Left colon (tissue), 2 donors: ENCODE measurements around the gene CHST15. TPM values are rescaled to one million over a fixed set of nuclear protein-coding genes. Genes with fewer than 3 reads are reported as not detected.
A peak's percentile ranks its signal among the peaks of the same experiment; 100 is the strongest.

ENCODE experiments used
- ATAC-seq: fragments of 200-7000 bp; cut with Tn5 transposase; one replicate; pipeline ENCODE4 v1.9.1; 2020; ENCODE audit warnings: mild to moderate bottlenecking, moderate library complexity
- DNase-seq, 2 donors: peaks; one replicate each; pipeline ENCODE4 v3.0.0-alpha.2; 2020
- intact Hi-C, 2 donors: fragments of 100-400 bp; cut with DNase I in 1 of 2; cut with micrococcal nuclease in 1 of 2; formaldehyde crosslinking; loops; one replicate each; pipeline versions ENCODE4 v1.11.2 to v1.14.0; 2022; cut with DNase I, micrococcal nuclease
- long read RNA-seq: library from polyadenylated mRNA; unstranded; transcript quantifications from one replicate; pipeline ENCODE4 v2.0.0, GENCODE V29; 2021
- total RNA-seq, 2 donors: library from RNA; stranded (reverse); fragmentation: NEBNext Ultra II Directional; extraction: Animal tissue kit (Norgen Biotek cat#: 25700); gene quantifications; one replicate each; pipeline ENCODE4 v1.2.1, GENCODE V29; 2021
- donor health status: DM: no; HTN: no; CAD: no.
- donor health status: DM: yes; HTN: yes; CAD: no.

Gene CHST15, protein sequence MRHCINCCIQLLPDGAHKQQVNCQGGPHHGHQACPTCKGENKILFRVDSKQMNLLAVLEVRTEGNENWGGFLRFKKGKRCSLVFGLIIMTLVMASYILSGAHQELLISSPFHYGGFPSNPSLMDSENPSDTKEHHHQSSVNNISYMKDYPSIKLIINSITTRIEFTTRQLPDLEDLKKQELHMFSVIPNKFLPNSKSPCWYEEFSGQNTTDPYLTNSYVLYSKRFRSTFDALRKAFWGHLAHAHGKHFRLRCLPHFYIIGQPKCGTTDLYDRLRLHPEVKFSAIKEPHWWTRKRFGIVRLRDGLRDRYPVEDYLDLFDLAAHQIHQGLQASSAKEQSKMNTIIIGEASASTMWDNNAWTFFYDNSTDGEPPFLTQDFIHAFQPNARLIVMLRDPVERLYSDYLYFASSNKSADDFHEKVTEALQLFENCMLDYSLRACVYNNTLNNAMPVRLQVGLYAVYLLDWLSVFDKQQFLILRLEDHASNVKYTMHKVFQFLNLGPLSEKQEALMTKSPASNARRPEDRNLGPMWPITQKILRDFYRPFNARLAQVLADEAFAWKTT
- total RNA-seq, result 10 to 100 TPM in 1 of 2 donors, 1 to 10 TPM in 1; 2.7 to 11.6 TPM
- long read RNA-seq, partial matches to known transcripts, result 2 of 6 reads
- long read RNA-seq, other reads (novel, unspliced or antisense), result 4 of 6 reads

GRCh38 chr10:124092860-124093773, at the start of gene CHST15:
Gene CHST15, minus strand, starts transcription at chr10:124093598. Its CDS starts 47,386 bp downstream, at chr10:124046212.
- ATAC-seq, result peak; percentile 48
- intact Hi-C loops, result loop anchor here in 1 of 2 donors (10.0 kb wide), 1 partner anchor 88 kb away; no protein-coding TSS in a partner anchor
- peak in 1 of 2 donors; percentile 42 for DNase-seq

DNA sequence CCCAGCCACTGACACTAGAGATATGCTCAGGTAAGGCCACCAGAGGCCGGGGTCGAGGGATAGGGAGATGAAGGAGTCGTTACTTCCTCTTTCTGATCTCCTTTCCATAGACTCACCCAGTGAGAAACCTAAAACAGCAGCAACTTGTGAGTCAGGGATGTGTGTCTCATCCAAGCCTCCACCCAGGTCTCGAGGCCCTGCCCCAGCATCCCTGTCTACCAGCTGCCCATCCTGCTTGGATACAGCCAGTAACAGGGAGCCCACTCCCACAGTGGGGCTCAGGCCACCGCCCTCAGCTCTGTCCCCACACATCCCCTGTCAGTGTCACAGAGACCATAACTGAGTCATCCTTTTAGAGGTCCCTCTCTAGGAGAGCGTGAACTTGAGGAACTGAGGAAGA, 49.6 kb upstream of the CHST15 start:
- ATAC-seq (no peak), DNase-seq (peak in 1 of 2 donors; percentile 4)
- intact Hi-C loops, result no loop called here

DNA sequence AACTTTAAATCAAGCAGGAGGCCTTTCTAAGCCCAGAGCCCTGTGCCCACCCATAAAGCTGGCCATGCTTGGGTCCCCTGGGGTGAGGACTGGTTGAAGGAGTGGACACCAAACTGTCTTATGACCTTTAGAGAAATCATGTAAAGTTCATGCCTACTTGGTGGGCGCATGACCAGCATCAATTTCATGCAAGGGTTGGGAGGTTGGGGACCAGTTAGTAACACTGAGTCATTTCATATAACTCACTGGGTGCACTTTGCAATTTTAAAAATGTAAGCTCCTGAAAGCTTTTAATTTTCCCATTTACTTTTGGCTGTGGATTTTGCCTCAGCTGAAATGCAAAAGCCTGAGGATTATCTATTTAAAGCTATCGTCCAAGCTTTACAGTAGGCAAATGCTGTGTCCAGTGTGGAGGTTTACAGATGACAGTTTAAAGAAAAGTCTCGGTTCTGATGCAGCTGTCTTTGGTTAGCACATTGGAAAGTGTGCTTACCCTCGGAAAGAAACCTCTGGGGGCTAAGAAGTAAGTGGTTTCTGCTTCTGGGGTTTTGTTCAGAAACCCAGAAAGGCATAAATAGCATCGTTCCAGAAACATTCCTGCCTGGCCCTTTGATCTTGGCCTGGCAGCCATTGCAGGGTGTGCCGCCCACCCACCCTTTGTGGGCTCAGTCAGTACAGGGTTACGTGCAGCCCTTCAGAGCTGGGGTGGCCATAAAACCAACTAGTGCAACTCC, 48.8 kb upstream of the CHST15 start:
- ATAC-seq (no peak), DNase-seq (peak in 1 of 2 donors; percentile 4)

GRCh38 chr10:124138883-124139348, 45.5 kb upstream of the CHST15 start:
- no peak for DNase-seq
- intact Hi-C loops, result no loop called here
- ATAC-seq, result no peak

More for the DNA sequence above, 48.8 kb upstream of the CHST15 start:
- intact Hi-C loops, result no loop called here

DNA sequence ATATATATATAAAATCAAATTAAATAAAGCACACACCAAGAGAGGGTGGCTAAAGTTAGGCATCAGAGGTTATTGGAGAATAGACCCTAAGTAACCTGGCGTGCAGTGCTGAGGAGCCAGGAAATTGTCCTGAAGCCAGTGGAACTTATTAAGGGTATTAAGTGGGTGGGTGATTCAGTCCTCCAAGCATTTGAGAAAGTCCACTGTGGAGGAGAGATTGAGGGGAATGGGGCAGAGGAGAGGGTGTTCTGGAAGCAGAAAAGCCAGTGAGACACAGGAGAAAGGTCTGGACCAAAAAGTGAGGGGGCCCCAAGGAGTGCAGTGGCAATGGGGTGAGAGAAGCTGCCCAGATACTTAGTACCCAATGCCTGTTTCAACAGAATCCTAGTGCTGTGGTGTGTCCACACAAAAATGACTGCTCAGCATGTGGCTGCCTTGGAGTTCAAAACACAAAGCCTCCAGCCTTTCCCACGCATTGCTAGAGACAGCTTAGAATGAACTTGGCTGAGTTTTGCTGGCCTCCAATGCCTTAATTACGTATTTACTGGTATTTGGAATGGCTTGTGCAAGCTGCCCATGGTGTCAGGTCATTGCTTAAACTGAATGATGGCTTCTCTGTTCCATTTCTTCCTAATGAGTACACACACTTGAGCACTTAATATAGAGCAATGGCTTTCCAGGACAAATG, 44.9 kb upstream of the CHST15 start:
- intact Hi-C loops, result no loop called here
- no peak for ATAC-seq
- peak in 1 of 2 donors; percentile 4 for DNase-seq

DNA sequence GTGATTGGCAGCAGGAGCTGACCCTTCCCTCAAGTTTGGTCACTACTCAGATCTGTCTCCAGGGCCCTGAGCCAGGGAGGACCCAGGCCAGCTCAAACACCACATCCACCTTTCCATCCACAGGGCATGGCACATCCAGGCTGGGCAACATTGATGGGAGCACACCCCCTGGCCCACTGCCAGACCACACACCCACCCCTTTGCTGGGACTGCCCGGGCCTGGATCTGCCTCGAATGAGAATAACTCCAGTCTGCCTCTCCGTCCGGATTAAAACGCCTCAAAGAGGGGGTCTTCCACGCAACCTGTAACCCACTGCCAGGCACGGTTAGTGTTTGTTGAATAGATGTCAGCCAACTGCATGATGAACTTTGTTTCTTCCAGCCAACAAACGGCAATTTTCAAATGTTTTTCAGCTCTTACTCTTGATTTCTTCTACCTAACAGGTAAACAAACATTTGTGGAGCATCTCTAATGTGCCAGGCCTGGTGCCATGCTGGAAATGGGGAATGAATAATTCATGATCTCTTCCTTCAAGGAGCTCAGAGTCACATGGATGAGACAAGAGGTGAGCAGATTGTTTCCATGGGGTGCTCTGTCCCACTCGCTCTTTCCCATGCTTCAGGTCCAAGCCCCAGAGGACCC, 41.0 kb upstream of the CHST15 start:
- intact Hi-C loops, result no loop called here
- ATAC-seq, result no peak

DNA sequence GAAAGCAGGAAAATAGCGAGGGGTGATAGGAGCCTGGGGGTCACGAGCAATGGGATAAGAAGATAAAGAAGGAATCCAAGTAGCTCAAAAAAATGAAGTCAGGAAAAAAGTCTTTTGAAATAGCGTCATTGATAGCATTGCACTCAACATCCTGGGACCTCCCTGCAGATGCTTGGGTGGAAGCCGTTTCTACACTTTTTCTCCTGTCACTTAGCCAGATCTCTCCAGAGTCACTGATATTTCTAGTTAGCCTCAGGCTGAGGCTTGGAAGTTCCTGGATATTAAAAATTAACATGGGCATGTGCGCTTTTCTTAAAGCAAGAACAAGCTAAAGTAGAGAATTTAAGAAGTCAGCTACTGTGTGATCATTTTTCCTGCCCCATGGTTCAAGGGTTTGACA, 39.5 kb upstream of the CHST15 start:
- intact Hi-C loops, result no loop called here
- no peak for ATAC-seq

More for the DNA sequence above, 41.0 kb upstream of the CHST15 start:
- DNase-seq, result no peak

GRCh38 chr10:124132306-124132705, 38.9 kb upstream of the CHST15 start:
- intact Hi-C loops, result no loop called here
- no peak for ATAC-seq
- no peak for DNase-seq

More for the DNA sequence above, 39.5 kb upstream of the CHST15 start:
- DNase-seq, result no peak

DNA sequence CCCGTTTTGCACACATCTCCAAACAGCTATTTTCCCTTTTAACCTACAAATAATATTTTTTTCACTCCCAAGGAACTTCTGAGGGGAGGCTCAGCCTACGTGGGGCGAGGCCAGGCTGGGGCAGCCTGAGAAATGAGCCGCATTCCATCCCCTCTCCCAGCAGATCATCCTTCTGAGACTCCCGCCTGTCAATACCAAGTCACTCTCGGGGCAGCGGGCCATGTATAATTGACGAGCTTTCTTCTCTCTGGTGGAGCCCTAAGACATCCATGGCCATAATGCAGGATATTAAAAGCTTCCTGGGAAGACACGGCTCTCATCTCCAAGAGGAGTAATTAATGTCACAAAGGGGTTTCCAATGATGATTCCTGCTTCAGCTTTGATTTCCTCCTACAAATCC, 37.8 kb upstream of the CHST15 start:
- DNase-seq (no peak), ATAC-seq (no peak)
- intact Hi-C loops, result no loop called here

GRCh38 chr10:124130198-124130900, 37.0 kb upstream of the CHST15 start:
- ATAC-seq (no peak), DNase-seq (no peak)
- intact Hi-C loops, result no loop called here

GRCh38 chr10:124129471-124129870, 36.1 kb upstream of the CHST15 start:
- no peak for ATAC-seq

DNA sequence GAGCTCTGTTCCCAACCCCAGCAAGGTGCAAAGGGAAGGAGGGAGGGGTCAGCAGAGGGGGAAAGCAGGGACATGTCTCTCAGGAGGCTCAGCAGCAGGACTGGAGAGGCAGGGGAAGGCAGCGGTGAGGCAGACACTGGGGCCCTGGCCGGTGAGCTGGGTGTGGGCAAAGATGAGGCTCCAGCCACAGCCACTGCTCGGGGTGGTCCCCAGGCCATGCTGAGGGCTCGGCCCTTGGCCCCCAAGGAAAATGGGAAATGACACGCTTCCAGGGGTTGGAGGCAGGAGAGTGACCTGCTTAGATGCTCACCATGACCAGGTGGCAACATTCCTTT, 35.4 kb upstream of the CHST15 start:
- no peak for DNase-seq
- intact Hi-C loops, result no loop called here
- ATAC-seq, result no peak

More at GRCh38 chr10:124129471-124129870, 36.1 kb upstream of the CHST15 start:
- intact Hi-C loops, result no loop called here
- DNase-seq, result no peak

- no peak for ATAC-seq
- intact Hi-C loops, result no loop called here
- DNase-seq, result no peak
Observed at GRCh38 chr10:124127965-124128810, 34.8 kb upstream of the CHST15 start.

GRCh38 chr10:124127563-124127962, 34.2 kb upstream of the CHST15 start:
- ATAC-seq (no peak), DNase-seq (no peak)
- intact Hi-C loops, result no loop called here

DNA sequence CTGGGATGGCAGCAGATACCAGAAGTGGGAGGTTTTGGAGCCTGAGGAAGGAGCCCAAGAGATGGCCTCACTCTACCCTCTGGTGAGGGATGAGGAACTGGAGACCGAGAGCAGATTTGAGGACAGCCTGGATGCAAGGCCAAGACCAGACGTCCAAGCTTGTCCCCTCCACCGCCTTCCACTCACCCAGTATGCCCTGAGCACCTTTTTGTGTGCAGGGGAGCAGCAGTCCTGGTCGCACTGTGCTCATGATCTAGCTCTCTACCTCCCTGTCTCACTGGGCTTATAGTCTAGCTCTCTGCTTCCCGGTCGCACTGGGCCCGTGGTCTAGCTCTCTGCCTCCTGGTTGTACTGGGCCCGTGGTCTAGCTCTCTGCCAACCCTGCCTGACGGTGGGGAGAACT, 33.6 kb upstream of the CHST15 start:
- DNase-seq (no peak), ATAC-seq (no peak)
- intact Hi-C loops, result no loop called here
